H54 (cell line): ENCODE measurements around the gene CD40.

Experiments used
- DNase-seq: peaks from one replicate; pipeline ENCODE4 v3.0.0; 2011; ENCODE audit warnings: low spot score, mixed read lengths; ENCODE audit not compliant: insufficient read length
- FAIRE-seq: peaks from 3 replicates; lab custom pipeline; 2011; peaks lifted over from hg19 to GRCh38; lab: Jason Lieb, UNC
- POLR2A ChIP-seq: IDR thresholded peaks from 2 replicates; pipeline ENCODE4 v1.6.1; 2011; ENCODE audit warnings: low read depth, mild to moderate bottlenecking, low read length

The CD40 gene

DNA sequence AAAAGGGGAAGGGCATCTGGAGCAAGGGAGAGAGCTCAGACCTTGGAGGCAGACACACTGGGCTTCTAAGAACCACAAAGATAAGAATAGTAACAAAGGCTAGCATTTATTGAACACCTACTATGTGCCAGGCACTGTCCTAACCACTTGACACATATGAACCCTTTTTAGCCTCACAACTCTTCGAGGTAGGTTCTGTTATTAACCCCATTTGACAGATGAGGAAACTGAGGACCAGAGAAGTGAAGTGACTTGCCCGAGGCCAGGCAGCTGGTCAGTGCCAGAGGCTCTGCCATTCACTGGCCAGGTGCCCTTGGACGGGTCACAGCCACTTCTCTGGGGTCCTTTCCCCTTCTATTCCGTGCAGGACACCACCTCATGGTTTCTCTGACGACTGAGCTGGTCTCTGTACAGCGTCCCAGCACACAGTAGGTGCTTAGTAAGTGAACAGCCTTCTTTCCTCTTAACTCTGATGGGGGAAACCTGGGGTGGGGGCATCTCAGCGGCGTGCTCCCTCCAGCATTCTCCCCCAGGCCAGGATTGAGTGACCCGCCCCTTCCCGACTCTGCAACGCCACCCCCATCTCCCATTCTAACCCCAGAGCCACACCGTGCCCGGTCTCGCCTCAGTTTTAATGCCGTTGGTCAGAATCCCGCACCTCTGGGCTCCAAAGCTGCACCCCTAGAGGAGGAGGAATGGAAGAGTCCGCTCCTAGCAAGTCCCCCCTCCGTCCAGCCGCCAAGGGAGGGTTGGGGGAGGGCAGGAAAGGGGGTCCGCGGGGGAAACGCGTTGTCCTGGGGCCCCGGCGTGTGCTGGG is 55.7 kb downstream of the CD40 start:
- FAIRE-seq, result no peak
- TF ChIP-seq POLR2A, result no peak

DNA sequence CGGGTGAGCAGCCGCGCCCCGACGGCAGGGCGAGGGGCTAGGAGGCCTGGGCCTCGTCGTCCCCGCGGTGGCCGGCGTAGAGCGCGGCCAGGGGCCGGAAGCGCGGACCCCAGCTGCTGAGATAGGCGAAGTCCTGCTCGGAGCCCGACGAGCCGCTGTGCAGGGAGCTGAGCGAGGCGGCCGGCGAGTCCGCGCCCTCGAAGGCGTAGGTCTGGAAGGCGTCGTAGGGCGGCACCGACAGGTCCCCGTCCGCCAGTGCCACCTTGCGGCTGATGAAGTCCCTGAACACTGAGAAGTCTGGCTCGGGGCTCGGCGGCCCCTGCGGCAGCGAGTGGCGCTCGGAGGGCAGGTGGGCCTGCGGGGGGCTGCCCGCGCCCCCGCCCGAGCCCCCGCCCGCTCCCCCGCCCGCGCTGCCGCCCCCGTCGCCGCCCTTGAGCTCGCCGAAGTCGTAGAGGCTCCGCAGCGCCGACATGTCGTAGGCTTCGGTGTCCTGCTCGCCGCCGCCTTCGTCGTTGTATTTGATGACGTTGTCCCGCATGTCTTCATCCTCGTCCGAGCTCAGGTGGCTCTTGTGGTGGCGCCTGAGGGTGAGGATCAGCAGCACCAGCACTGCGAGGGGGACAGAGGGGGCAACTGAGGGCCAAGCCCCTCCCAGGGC is 56.5 kb downstream of the CD40 start:
- DNase-seq, result no peak
- no peak for FAIRE-seq
- TF ChIP-seq POLR2A, result no peak

More for the DNA sequence above, 55.7 kb downstream of the CD40 start:
- DNase-seq, result no peak

DNA sequence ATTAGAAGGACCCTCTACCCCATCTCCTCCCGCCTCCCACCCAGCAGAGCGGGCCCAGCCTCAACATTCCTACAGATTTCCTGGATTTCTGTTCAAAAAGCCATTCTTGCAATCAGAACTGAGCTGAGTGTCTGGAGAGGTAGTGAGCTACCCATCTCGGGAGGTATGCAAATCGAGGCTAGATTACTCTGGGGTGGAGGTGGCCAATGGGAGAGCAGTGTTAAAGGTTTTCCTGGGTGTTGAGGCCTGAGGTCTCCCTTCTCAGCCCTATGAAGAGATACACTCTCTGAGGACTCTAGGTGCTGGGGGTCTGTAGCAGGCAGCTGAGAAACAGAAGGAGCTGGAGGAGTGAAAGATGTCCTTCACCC is 57.0 kb downstream of the CD40 start:
- no peak for TF ChIP-seq POLR2A
- FAIRE-seq (no peak), DNase-seq (no peak)

- DNase-seq, result no peak
- no peak for FAIRE-seq
- no peak for TF ChIP-seq POLR2A
Observed at GRCh38 chr20:46176739-46177378, 58.7 kb downstream of the CD40 start.

- no peak for DNase-seq
- TF ChIP-seq POLR2A, result no peak
- FAIRE-seq, result no peak
Observed at GRCh38 chr20:46177768-46178167, 59.7 kb downstream of the CD40 start.

DNA sequence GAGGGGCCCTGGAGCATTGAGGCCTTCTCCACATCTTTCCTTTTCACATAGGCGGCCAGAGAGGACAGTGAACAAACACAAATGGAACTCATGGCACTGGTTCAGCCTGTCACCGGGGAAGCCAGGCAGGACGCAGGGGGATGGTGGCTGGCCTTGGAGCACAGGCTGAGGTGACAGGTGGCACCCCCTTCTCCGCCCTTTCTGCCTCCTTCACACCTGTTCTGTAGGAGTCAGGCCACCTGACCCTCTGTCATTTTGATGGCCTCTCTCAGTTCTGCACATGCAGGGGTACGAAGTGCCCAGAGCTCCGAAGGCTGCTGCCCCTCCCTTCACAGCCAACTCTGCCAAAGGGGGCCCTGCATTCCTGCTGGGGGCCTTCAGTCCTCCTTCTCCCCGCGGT is 60.8 kb downstream of the CD40 start:
- DNase-seq (no peak), FAIRE-seq (no peak)
- no peak for TF ChIP-seq POLR2A
